Activated CD8-positive, alpha-beta memory T cell treated with anti-CD3 and anti-CD28 coated beads, Interleukin-2, amount 50 U/mL, for 24 hours (primary cell): ENCODE results near the gene PGM1.

Experiments used
- DNase-seq: peaks from one replicate; pipeline ENCODE4 v3.0.0-alpha.2; 2020; ENCODE audit errors: extremely low read depth

The PGM1 gene

GRCh38 chr1:63665824-63666223 lies 72.6 kb downstream of the PGM1 start:
- DNase-seq, result no peak

GRCh38 chr1:63668298-63668697 lies 75.1 kb downstream of the PGM1 start:
- no peak for DNase-seq

- no peak for DNase-seq
Measured at GRCh38 chr1:63669151-63669961, 76.1 kb downstream of the PGM1 start.

GRCh38 chr1:63670164-63670563 lies 77.0 kb downstream of the PGM1 start:
- no peak for DNase-seq

- no peak for DNase-seq
Measured at GRCh38 chr1:63671514-63671913, 78.3 kb downstream of the PGM1 start.

- no peak for DNase-seq
Measured at GRCh38 chr1:63674238-63674864, 81.1 kb downstream of the PGM1 start.

GRCh38 chr1:63674865-63675419 lies 81.7 kb downstream of the PGM1 start:
- DNase-seq, result no peak

- DNase-seq, result no peak
Measured at GRCh38 chr1:63675420-63675931, 82.3 kb downstream of the PGM1 start.

GRCh38 chr1:63677497-63677896 lies 84.3 kb downstream of the PGM1 start:
- no peak for DNase-seq

- DNase-seq, result no peak
Measured at GRCh38 chr1:63678200-63678599, 85.0 kb downstream of the PGM1 start.

GRCh38 chr1:63679076-63679475 lies 85.9 kb downstream of the PGM1 start:
- DNase-seq, result no peak

GRCh38 chr1:63679589-63679988 lies 86.4 kb downstream of the PGM1 start:
- no peak for DNase-seq

- no peak for DNase-seq
Measured at GRCh38 chr1:63682936-63683335, 89.7 kb downstream of the PGM1 start.

GRCh38 chr1:63683759-63684158 lies 90.5 kb downstream of the PGM1 start:
- no peak for DNase-seq

- no peak for DNase-seq
Measured at GRCh38 chr1:63686696-63687095, 93.5 kb downstream of the PGM1 start.

- DNase-seq, result no peak
Measured at GRCh38 chr1:63688302-63688890, 95.2 kb downstream of the PGM1 start.

GRCh38 chr1:63690966-63691700 lies 97.9 kb downstream of the PGM1 start:
- no peak for DNase-seq

GRCh38 chr1:63691701-63692425 lies 98.7 kb downstream of the PGM1 start:
- no peak for DNase-seq

- no peak for DNase-seq
Measured at GRCh38 chr1:63693944-63694571, 100.8 kb downstream of the PGM1 start.

- DNase-seq, result no peak
Measured at GRCh38 chr1:63698001-63698838, 105.0 kb downstream of the PGM1 start.
